A673 (cell line): ENCODE measurements around the gene SND1.

Source experiments
- EZH2 ChIP-seq: fragments of 200-600 bp; sonication (generic); IDR thresholded peaks from 2 replicates; pipeline ENCODE4 v1.6.1; 2017; ENCODE audit warnings: borderline replicate concordance, low read depth, mild to moderate bottlenecking, mixed read lengths, antibody characterized with exemption, low read length; ENCODE audit not compliant: poor library complexity, severe bottlenecking
- TF ChIP-seq, protein P1 (sequence below): fragments of 300-800, 200-600 bp; sonication (generic); conservative IDR thresholded peaks from 2 replicates; pipeline ENCODE4 v1.5.1; 2017; ENCODE audit warnings: low read depth, mild to moderate bottlenecking, antibody characterized with exemption, low read length, moderate library complexity, mixed read lengths

DNA sequence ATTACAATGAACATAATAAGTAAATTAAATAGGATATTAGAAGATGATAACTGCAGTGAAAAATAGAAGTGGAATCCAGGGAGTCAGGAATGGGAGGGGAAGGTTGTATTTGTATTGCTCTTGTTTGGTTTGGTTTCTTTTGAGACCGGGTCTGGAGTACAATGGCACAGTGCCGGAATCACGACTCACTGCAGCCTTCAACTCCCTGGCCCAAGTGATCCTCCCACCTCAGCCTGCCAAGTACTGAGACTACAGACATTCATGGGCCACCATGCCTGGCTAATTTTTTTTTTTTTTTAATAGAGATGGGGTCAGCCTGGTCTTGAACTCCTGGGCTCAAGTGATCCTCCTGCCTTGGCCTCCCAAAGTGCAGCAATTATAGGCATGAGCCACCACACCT is 439.1 kb downstream of the SND1 start:
- TF ChIP-seq, protein P1, sequence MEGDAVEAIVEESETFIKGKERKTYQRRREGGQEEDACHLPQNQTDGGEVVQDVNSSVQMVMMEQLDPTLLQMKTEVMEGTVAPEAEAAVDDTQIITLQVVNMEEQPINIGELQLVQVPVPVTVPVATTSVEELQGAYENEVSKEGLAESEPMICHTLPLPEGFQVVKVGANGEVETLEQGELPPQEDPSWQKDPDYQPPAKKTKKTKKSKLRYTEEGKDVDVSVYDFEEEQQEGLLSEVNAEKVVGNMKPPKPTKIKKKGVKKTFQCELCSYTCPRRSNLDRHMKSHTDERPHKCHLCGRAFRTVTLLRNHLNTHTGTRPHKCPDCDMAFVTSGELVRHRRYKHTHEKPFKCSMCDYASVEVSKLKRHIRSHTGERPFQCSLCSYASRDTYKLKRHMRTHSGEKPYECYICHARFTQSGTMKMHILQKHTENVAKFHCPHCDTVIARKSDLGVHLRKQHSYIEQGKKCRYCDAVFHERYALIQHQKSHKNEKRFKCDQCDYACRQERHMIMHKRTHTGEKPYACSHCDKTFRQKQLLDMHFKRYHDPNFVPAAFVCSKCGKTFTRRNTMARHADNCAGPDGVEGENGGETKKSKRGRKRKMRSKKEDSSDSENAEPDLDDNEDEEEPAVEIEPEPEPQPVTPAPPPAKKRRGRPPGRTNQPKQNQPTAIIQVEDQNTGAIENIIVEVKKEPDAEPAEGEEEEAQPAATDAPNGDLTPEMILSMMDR: no peak
- TF ChIP-seq EZH2: no peak
